NOMO-1 (cell line): ENCODE measurements around the gene SMU1.
"Not testable (repeated sequence)": the region's sequence is repeated elsewhere in the genome, so short reads cannot be mapped to it uniquely, and the experiment has no call there.

Source experiments
- DNase-seq, 2 experiments: peaks; one replicate each; lab custom pipeline; 2025; ENCODE audit not compliant: unreplicated experiment in 2 of 2; lab: John Stamatoyannopoulos, UW

Gene SMU1

DNA sequence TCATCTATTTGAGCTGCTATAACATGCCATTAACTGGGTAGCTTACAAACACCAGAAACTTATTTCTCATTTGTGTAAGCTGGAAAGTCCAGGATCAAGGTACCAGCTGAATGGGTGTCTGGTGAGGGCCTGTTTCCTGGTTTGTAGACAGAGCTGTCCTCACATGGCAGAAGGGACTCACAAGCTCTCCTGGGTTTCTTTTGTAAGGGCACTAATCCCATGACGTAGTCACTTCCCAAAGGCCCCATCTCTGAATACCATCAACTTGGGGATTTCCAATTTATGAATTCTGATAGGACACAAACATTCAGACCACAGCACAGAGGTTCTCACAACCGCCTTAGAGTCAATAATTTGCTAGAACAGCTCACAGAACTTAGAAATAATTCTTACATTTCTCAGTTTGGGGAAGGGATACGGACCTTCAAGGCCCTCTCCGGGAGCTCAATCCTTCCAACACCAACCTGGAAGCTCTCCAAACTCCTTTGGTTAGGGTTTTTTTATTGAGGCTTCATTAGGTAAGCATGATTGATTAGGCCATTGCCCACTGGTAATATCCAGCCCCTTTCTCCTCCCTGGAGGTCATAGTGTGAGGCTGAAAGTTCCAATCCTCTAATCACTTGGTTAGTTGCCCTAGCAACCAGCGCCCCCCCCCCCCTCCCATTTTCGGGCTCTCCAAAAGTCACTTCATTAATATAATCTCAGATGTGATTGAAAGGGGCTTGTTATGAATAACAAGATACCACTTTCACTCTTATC is 59.0 kb downstream of the SMU1 start:
- DNase-seq: no peak

DNA sequence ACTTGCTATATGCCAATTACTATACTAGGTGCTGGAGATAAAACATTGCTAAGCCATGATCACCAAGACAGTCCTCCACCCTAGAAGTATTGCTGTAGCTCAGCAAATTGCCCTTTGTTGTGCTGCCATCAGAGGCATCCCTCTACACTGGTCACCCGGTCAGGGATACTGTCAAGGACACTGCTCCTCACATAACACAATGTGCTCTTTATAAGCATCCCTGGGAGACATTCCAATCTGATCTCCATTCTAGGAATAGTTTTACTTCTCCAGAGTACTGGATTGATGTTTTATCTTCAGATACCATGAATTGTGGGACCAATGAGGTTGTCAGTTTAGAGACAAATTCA is 61.8 kb downstream of the SMU1 start:
- DNase-seq: no peak

- no peak for DNase-seq
Measured at GRCh38 chr9:33013962-33014664, 62.4 kb downstream of the SMU1 start.

GRCh38 chr9:33012328-33013069 is 64.0 kb downstream of the SMU1 start:
- no peak for DNase-seq

DNA sequence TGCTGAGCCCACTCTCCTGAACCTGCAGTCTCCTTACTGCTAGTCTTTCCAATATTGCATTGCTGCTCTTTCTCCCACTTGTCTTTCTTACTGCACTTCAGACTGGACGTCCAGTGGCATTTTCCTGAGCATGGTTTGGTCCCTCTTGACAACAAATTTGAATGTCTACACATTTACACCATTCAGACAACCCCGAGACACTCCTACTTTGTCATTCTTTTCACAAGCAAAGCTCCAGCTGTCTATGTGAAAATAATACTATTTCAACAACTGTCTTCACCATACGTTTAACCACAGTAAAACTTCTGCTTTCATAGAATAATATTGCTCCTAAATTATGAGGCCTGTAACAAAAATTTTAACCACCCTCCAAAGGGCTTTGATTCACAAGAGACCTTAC is 64.6 kb downstream of the SMU1 start:
- peak; percentile 29 to 73 for DNase-seq

DNA sequence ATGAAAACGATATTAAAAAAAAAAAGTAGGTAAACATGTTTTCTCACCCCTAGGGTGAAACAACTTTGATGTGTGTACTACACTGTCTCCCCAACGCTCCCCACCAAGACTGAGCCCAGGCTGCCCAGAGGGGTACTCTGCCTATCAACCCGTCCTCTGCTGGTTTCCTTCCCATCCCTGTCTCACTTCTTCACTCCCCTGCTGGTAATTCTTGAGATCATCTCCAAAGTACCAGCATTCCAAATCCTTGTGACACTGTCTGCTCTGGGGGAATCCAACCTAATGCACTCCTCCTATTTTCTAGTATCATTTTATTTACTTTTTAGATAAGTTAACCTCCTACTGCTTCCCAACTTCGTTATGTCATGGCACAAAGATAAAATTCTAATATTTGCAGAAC is 68.7 kb downstream of the SMU1 start:
- no peak for DNase-seq

- not testable (repeated sequence) for DNase-seq
Measured at GRCh38 chr9:33005335-33005734, 71.1 kb downstream of the SMU1 start.

GRCh38 chr9:33000682-33001055 is 75.8 kb downstream of the SMU1 start:
- DNase-seq: not testable (repeated sequence)

- peak; percentile 13 to 76 for DNase-seq
Measured at GRCh38 chr9:32992595-32993238, 83.8 kb downstream of the SMU1 start.

DNA sequence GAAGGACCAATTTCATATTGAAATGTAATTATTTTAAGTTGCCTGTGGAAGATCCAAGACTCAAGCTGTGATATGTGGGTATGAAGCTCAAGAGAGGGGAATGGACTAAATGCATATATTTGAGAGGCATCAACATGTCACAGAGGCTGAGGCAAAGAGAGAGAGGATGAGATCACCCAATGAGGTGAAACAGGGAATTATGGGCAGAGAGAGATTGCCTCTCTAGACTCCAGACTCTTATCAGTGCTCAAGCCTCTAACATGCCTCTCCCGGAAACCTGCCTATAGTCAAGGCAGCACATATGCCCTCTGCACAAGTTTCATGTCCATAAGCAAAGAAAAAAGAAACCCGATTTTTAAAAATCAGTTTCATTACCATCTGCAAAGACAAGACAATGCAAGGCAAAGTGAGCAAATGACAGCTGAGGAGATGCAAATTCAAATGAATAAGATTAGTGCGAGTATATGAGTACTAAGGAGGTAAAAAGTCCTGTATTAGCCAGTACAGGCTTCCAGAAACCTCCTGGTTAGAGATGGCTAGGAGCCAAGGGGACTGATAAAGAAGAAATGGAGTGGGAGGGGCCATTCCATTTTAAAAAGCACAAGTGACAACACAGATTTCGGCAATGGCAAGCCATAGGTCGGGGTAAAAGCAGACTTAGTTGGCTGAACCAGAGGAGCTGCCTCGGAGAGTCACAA is 84.4 kb downstream of the SMU1 start:
- DNase-seq: no peak
